Spleen (tissue), 11 donors: Measurements from ENCODE around the gene GAB3. TPM values are rescaled to one million over a fixed set of nuclear protein-coding genes. Genes with fewer than 3 reads are reported as not detected.

Experiments
- DNase-seq: peaks from one replicate; pipeline ENCODE4 v3.0.0-alpha.2; 2020
- H3K27ac ChIP-seq, 8 donors: fragments of 200-600 bp; sonication (generic) in 7 of 8; 1 replicate in 4 of 8; 2 replicates in 4 of 8; pipeline versions ENCODE4 v1.5.0 to v1.8.0; 2016 to 2021; ENCODE audit warnings: inconsistent platforms in 4 of 8, mild to moderate bottlenecking in 4 of 8, moderate library complexity in 1 of 8
- H3K27me3 ChIP-seq, 7 donors: fragments of 200-600 bp; sonication (generic) in 6 of 7; replicated peaks in 1 of 7; 1 replicate in 4 of 7; 2 replicates in 3 of 7; pipeline versions ENCODE4 v1.5.0 to v1.8.0; 2016 to 2021; ENCODE audit warnings: inconsistent platforms in 3 of 7, mild to moderate bottlenecking in 1 of 7
- H3K36me3 ChIP-seq, 6 donors: fragments of 200-600 bp; sonication (generic) in 5 of 6; 1 replicate in 4 of 6; 2 replicates in 2 of 6; pipeline versions ENCODE4 v1.5.0 to v1.8.0; 2016 to 2021; ENCODE audit warnings: inconsistent platforms in 2 of 6
- H3K4me1 ChIP-seq, 6 donors: fragments of 200-600 bp; sonication (generic) in 5 of 6; 1 replicate in 3 of 6; 2 replicates in 3 of 6; pipeline versions ENCODE4 v1.5.0 to v1.8.0; 2016 to 2021; ENCODE audit warnings: inconsistent platforms in 3 of 6
- H3K4me3 ChIP-seq, 8 donors: fragments of 200-600 bp; sonication (generic) in 7 of 8; 1 replicate in 4 of 8; 2 replicates in 4 of 8; pipeline versions ENCODE4 v1.5.0 to v1.8.0; 2016 to 2021; ENCODE audit warnings: inconsistent platforms in 4 of 8, mild to moderate bottlenecking in 4 of 8, moderate library complexity in 2 of 8
- H3K9me3 ChIP-seq, 8 donors: fragments of 200-600 bp; sonication (generic) in 7 of 8; 1 replicate in 4 of 8; 2 replicates in 4 of 8; pipeline versions ENCODE4 v1.5.0 to v1.8.0; 2016 to 2021; ENCODE audit warnings: inconsistent platforms in 4 of 8
- POLR2A ChIP-seq, 3 donors: fragments of 450-650 bp; IDR thresholded peaks; one replicate each; pipeline ENCODE4 v1.5.1; 2017; ENCODE audit warnings: antibody characterized with exemption in 3 of 3, mild to moderate bottlenecking in 1 of 3
- POLR2AphosphoS5 ChIP-seq, 3 donors: sonication (generic); formaldehyde crosslinking; IDR thresholded peaks; one replicate each; pipeline ENCODE4 v1.5.1; 2017; ENCODE audit warnings: antibody characterized with exemption in 3 of 3
- WGBS, 5 donors: extraction: QIAGEN DNeasy Blood & Tissue Kit in 3 of 5; methylation state at CpG; one replicate each; pipeline versions ENCODE4 v1.1.5 to v1.1.7; 2013 to 2018; 5-methylcytosine and 5-hydroxymethylcytosine counted together
- intact Hi-C: fragments of 100-400 bp; cut with DNase I; formaldehyde crosslinking; loops from one replicate; pipeline ENCODE4 v1.15.0; 2023; ENCODE audit warnings: low total_unique reads
- polyA plus RNA-seq, 3 donors: library from polyadenylated mRNA; stranded (reverse); fragments of 200-250 nt; gene quantifications; one replicate each; pipeline ENCODE4 v1.2.1, GENCODE V29; 2013
- total RNA-seq, 7 donors: library from RNA; depleted of rRNA in 3 of 7; stranded (reverse); fragments of >200 nt in 3 of 7; fragmentation: NEBNext Ultra II Directional in 4 of 7; extraction: Animal tissue kit (Norgen Biotek cat#: 25700) in 4 of 7; gene quantifications; one replicate each; pipeline versions ENCODE4 v1.1.0 to v1.2.1, GENCODE V29; 2016 to 2021
- TF ChIP-seq, protein P1 (sequence below), 11 experiments: fragments of 200-600 bp in 7 of 11; fragments of 450-650 bp in 4 of 11; sonication (generic) in 4 of 11; IDR thresholded peaks in 8 of 11; conservative IDR thresholded peaks in 3 of 11; 1 replicate in 7 of 11; 2 replicates in 4 of 11; pipeline versions ENCODE4 v1.4.0 to v1.8.0; 2016 to 2021; ENCODE audit warnings: antibody characterized with exemption in 11 of 11, inconsistent platforms in 4 of 11, mild to moderate bottlenecking in 1 of 11
- donor health status: healthy with polysubstance abuse.
- donor health status: DM: no; HTN: no; CAD: no; lungs with moderate emphysema.
- donor health status: DM: no; HTN: no; CAD: no.
- donor health status: Bipolar disorder and iron deficiency.
- donor health status: healthy.
- donor health status: DM: no; HTN: no; CAD: no.
- donor health status: DM: yes; HTN: yes; CAD: no.

Gene GAB3
- total and polyA plus RNA-seq, 10 donors = 7.4 to 40.3 (median 32.3) TPM

DNA sequence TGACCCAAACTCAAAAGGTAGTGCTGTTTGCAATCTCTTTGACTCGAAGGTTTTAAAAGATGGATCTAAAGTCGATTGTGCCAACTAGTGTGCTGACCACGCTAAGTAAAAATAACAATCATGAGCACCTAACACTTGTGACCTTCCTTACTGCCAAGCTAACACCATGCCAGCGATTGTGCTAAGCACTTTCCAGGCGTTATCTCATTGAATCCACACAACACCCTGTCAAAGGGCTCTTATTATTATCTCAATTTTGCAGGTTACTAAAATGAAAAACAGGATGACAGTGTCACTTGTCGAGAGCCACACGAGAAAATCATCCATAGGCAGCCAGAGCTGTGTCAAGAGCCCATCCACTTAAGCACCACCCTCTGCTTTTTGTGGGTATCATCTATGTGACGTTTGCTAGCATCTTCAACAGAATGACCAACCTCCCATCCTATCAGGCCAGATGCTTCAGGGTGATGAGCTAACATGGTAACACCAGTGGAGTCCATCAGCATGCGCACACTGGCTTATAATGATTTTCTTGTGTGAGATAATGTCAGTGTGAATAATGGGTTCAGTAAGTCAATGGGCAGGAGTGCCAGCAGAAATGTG lies 893 bp upstream of the GAB3 start:
- no peaks in the 10 kb centered on the region for H3K36me3 ChIP-seq
- peaks cover 0 to 4% (median 0%) of the 10 kb centered on the region in 7 donors for H3K27me3 ChIP-seq
- 31 to 57% (median 47%) methylated on average over 9 of the region's 9 CpGs for WGBS, 5 donors
- no peak for DNase-seq
- H3K27ac ChIP-seq = peak overlapping the region in 7 of 8 donors; percentile 60 to 93 (median 90)
- peaks cover 0 to 43% (median 27%) of the 10 kb centered on the region in 6 donors for H3K4me1 ChIP-seq
- intact Hi-C loops = no loop called here
- TF ChIP-seq, protein P1, sequence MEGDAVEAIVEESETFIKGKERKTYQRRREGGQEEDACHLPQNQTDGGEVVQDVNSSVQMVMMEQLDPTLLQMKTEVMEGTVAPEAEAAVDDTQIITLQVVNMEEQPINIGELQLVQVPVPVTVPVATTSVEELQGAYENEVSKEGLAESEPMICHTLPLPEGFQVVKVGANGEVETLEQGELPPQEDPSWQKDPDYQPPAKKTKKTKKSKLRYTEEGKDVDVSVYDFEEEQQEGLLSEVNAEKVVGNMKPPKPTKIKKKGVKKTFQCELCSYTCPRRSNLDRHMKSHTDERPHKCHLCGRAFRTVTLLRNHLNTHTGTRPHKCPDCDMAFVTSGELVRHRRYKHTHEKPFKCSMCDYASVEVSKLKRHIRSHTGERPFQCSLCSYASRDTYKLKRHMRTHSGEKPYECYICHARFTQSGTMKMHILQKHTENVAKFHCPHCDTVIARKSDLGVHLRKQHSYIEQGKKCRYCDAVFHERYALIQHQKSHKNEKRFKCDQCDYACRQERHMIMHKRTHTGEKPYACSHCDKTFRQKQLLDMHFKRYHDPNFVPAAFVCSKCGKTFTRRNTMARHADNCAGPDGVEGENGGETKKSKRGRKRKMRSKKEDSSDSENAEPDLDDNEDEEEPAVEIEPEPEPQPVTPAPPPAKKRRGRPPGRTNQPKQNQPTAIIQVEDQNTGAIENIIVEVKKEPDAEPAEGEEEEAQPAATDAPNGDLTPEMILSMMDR (IDR thresholded peaks at IDR 0.05 in 8 of 11, conservative IDR thresholded peaks at IDR 0.05 in 3 of 11) = no peak
- TF ChIP-seq POLR2A (IDR thresholded peaks at IDR 0.05) = no peak
- TF ChIP-seq POLR2AphosphoS5 (IDR thresholded peaks at IDR 0.05) = no peak
- peak overlapping the region in 4 of 8 donors; percentile 48 to 75 (median 54) for H3K4me3 ChIP-seq
- no peaks in the 10 kb centered on the region for H3K9me3 ChIP-seq

DNA sequence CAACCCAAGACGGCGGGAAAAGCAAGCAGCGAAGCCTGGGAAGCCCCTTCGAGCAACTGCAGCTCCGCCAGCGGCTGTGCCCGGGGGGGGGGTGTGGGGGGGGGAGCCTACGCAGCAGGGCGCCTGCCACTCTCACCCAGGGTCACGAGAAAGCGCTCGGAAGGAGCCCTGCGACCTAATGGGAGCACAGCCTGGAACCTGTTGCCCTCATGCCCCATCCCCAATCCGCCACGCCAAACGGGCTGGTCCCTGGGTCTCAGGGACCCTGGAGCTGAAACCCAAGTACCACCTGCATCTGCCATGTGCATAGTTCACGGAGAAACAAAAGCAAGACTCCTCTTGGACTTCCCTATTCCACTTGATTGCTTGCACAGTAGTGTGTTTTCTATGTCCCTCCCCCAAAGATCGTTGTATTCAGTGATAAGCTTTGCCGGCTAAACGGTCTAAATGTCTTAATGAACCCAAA lies 359 bp upstream of the GAB3 start:
- DNase-seq = peak; percentile 82
- Histone ChIP-seq H3K36me3 (no peaks in the 10 kb centered on the region), H3K9me3 (no peaks in the 10 kb centered on the region), H3K4me3 (peak overlapping the region in 6 of 8 donors; percentile 13 to 75 (median 48)), H3K4me1 (peaks cover 0 to 49% (median 30%) of the 10 kb centered on the region in 6 donors), H3K27ac (peak overlapping the region; percentile 60 to 93 (median 89)), H3K27me3 (peaks cover 0 to 4% (median 0%) of the 10 kb centered on the region in 7 donors)
- 3 to 63% (median 24%) methylated on average over 4 to 14 of the region's 20 CpGs for WGBS, 5 donors
- TF ChIP-seq, protein P1 (IDR thresholded peaks at IDR 0.05 in 8 of 11, conservative IDR thresholded peaks at IDR 0.05 in 3 of 11) = no peak
- TF ChIP-seq POLR2AphosphoS5 (IDR thresholded peaks at IDR 0.05) = no peak
- TF ChIP-seq POLR2A (IDR thresholded peaks at IDR 0.05) = no peak
- intact Hi-C loops = no loop called here

DNA sequence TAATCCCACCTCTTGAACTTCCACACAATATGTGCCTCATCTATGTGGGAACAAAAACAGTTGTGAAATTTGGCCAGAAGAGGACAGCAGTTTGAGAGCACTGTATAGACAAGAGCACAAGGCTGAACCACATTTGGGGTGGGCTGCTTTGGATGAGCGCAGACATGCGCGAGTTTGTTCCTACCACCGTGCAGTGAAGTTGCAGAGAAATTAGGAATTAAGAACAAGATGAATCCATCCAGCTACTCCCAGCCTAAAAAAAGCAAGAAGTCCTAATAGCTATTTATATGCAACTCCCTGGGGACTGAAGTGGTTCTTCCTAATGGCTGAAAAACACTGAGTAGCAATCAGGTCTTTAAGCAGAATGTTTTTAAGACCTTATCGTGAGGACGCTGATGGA lies 1.0 kb downstream of the GAB3 start:
- no peak for DNase-seq
- Histone ChIP-seq H3K4me3 (peak overlapping the region; percentile 33 to 75 (median 48)), H3K4me1 (peaks cover 0 to 52% (median 31%) of the 10 kb centered on the region in 6 donors), H3K9me3 (peaks cover 0 to 5% (median 0%) of the 10 kb centered on the region in 8 donors), H3K27ac (peak overlapping the region; percentile 54 to 93 (median 89)), H3K36me3 (no peaks in the 10 kb centered on the region), H3K27me3 (peaks cover 0 to 4% (median 0%) of the 10 kb centered on the region in 7 donors)
- 6 to 42% (median 10%) methylated on average over 6 of the region's 6 CpGs for WGBS, 5 donors
- intact Hi-C loops = no loop called here
- no peak for TF ChIP-seq POLR2A (IDR thresholded peaks at IDR 0.05)
- TF ChIP-seq POLR2AphosphoS5 (IDR thresholded peaks at IDR 0.05) = no peak
- TF ChIP-seq, protein P1 (IDR thresholded peaks at IDR 0.05 in 8 of 11, conservative IDR thresholded peaks at IDR 0.05 in 3 of 11) = no peak

DNA sequence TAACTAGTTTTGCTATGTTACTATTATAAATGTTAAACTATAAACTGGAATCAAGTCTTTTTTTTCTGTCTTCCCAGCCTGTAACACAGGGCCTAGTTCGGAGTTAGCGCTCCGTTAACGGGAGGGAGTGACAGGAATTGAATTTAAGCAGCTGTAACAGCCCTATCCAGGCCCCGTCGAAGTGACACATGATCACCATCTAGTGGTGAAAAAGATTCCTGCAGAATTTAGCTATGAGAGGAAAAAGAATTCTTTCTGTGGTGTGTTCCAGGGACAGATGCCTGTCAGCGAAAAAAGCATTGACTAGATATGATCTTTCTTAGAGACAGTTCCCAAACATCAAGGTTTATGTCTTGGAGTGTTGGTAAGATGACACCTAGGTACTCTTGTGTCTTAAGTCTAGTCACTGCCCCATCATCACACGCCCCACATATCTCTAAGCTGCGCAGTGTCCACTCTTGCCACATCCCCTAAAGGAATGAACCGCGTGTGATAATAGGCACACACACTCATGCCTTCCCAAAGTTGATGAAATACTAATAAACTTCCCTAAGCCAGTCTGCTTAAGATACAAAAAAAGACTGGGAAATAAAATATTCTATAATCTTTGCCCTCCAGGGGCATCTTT lies 2.1 kb downstream of the GAB3 start:
- H3K4me1 ChIP-seq = peaks cover 0 to 53% (median 31%) of the 10 kb centered on the region in 6 donors
- WGBS, 5 donors = 18 to 29% (median 22%) methylated on average over 11 of the region's 11 CpGs
- no peak for DNase-seq
- peak overlapping the region in 6 of 8 donors; percentile 41 to 75 (median 48) for H3K4me3 ChIP-seq
- peaks cover 0 to 5% (median 0%) of the 10 kb centered on the region in 8 donors for H3K9me3 ChIP-seq
- H3K36me3 ChIP-seq = no peaks in the 10 kb centered on the region
- peaks cover 0 to 4% (median 0%) of the 10 kb centered on the region in 7 donors for H3K27me3 ChIP-seq
- TF ChIP-seq, protein P1 (IDR thresholded peaks at IDR 0.05 in 8 of 11, conservative IDR thresholded peaks at IDR 0.05 in 3 of 11) = peak; percentile 50 to 79 (median 74)
- no peak for TF ChIP-seq POLR2AphosphoS5 (IDR thresholded peaks at IDR 0.05)
- TF ChIP-seq POLR2A (IDR thresholded peaks at IDR 0.05) = no peak
- peak overlapping the region in 6 of 8 donors; percentile 25 to 93 (median 90) for H3K27ac ChIP-seq
- intact Hi-C loops = no loop called here
